Astrocyte of the hippocampus (primary cell): ENCODE measurements around the gene CCNI.
A peak's percentile ranks its signal among the peaks of the same experiment; 100 is the strongest.
"Not testable (repeated sequence)": the region's sequence is repeated elsewhere in the genome, so short reads cannot be mapped to it uniquely, and the experiment has no call there.

Experiments used
- DNase-seq: peaks from one replicate; pipeline ENCODE4 v3.0.0; 2011; ENCODE audit warnings: low read depth, low spot score

The CCNI gene

GRCh38 chr4:77075869-77076799 lies at the start of gene CCNI:
TSS of gene CCNI (minus strand) at chr4:77075989. CDS start at chr4:77066362, 9,627 bp downstream.
- peak; percentile 99 for DNase-seq

GRCh38 chr4:77124576-77124975 lies 48.8 kb upstream of the CCNI start:
- DNase-seq, result no peak

GRCh38 chr4:77123411-77123810 lies 47.6 kb upstream of the CCNI start:
- no peak for DNase-seq

- no peak for DNase-seq
Measured at GRCh38 chr4:77122656-77123055, 46.9 kb upstream of the CCNI start.

- DNase-seq, result no peak
Measured at GRCh38 chr4:77121736-77122240, 46.0 kb upstream of the CCNI start.

GRCh38 chr4:77120886-77121508 lies 45.2 kb upstream of the CCNI start:
- no peak for DNase-seq

GRCh38 chr4:77117721-77118120 lies 41.9 kb upstream of the CCNI start:
- no peak for DNase-seq

- no peak for DNase-seq
Measured at GRCh38 chr4:77113069-77113468, 37.3 kb upstream of the CCNI start.

GRCh38 chr4:77110730-77111129 lies 34.9 kb upstream of the CCNI start:
- peak; percentile 21 for DNase-seq

- DNase-seq, result peak; percentile 59
Measured at GRCh38 chr4:77104791-77105540, 29.2 kb upstream of the CCNI start.

- DNase-seq, result no peak
Measured at GRCh38 chr4:77104388-77104787, 28.6 kb upstream of the CCNI start.

- DNase-seq, result no peak
Measured at GRCh38 chr4:77100234-77100633, 24.4 kb upstream of the CCNI start.

- DNase-seq, result no peak
Measured at GRCh38 chr4:77097611-77098010, 21.8 kb upstream of the CCNI start.

GRCh38 chr4:77095101-77095821 lies 19.5 kb upstream of the CCNI start:
- DNase-seq, result peak; percentile 67

- no peak for DNase-seq
Measured at GRCh38 chr4:77094496-77094895, 18.7 kb upstream of the CCNI start.

GRCh38 chr4:77093401-77093800 lies 17.6 kb upstream of the CCNI start:
- DNase-seq, result no peak

- DNase-seq, result peak; percentile 61
Measured at GRCh38 chr4:77092975-77093374, 17.2 kb upstream of the CCNI start.

- no peak for DNase-seq
Measured at GRCh38 chr4:77089866-77090265, 14.1 kb upstream of the CCNI start.

GRCh38 chr4:77087027-77087426 lies 11.2 kb upstream of the CCNI start:
- DNase-seq, result not testable (repeated sequence)

- no peak for DNase-seq
Measured at GRCh38 chr4:77084019-77084639, 8.3 kb upstream of the CCNI start.
